Eye (tissue), 1 donor: ENCODE results near the gene CHKA.

Experiments
- DNase-seq: peaks from one replicate; pipeline ENCODE4 v3.0.0-alpha.2; 2015

CHKA gene

GRCh38 chr11:68028802-68029545, 92.2 kb downstream of the CHKA start:
- DNase-seq = no peak

GRCh38 chr11:68027667-68028066, 93.5 kb downstream of the CHKA start:
- no peak for DNase-seq

GRCh38 chr11:68026391-68027105, 94.6 kb downstream of the CHKA start:
- DNase-seq = no peak

- no peak for DNase-seq
These were observed 96.1 kb downstream of the CHKA start for GRCh38 chr11:68025047-68025446.

- DNase-seq = no peak
These were observed 96.7 kb downstream of the CHKA start for GRCh38 chr11:68024508-68024907.

- DNase-seq = no peak
These were observed 98.7 kb downstream of the CHKA start for GRCh38 chr11:68022531-68022930.

- DNase-seq = peak; percentile 53
These were observed 99.9 kb downstream of the CHKA start for GRCh38 chr11:68021167-68021787.

- no peak for DNase-seq
These were observed 100.6 kb downstream of the CHKA start for GRCh38 chr11:68020575-68020974.

- no peak for DNase-seq
These were observed 101.7 kb downstream of the CHKA start for GRCh38 chr11:68019486-68019885.

GRCh38 chr11:68018730-68019190, 102.4 kb downstream of the CHKA start:
- DNase-seq = no peak

- DNase-seq = no peak
These were observed 103.0 kb downstream of the CHKA start for GRCh38 chr11:68017980-68018729.

GRCh38 chr11:68016904-68017817, 104.0 kb downstream of the CHKA start:
- no peak for DNase-seq

GRCh38 chr11:68016161-68016903, 104.9 kb downstream of the CHKA start:
- DNase-seq = no peak

- no peak for DNase-seq
These were observed 105.7 kb downstream of the CHKA start for GRCh38 chr11:68015467-68015866.

GRCh38 chr11:68014947-68015447, 106.2 kb downstream of the CHKA start:
- no peak for DNase-seq

- no peak for DNase-seq
These were observed 106.8 kb downstream of the CHKA start for GRCh38 chr11:68014157-68014946.

GRCh38 chr11:68013611-68014156, 107.5 kb downstream of the CHKA start:
- no peak for DNase-seq

GRCh38 chr11:68012843-68013610, 108.2 kb downstream of the CHKA start:
- DNase-seq = peak; percentile 52
